M059J (cell line): ENCODE measurements around the gene ENPP3. TPM values are rescaled to one million over a fixed set of nuclear protein-coding genes. Genes with fewer than 3 reads are reported as not detected.

Experiments
- DNase-seq: peaks from one replicate; pipeline ENCODE4 v3.0.0-alpha.2; 2012; ENCODE audit warnings: low read depth
- total RNA-seq: library from RNA; depleted of rRNA; stranded (reverse); fragments of >200 nt; shearing (Covaris generic); gene quantifications from 2 replicates; pipeline ENCODE4 v1.2.3, GENCODE V29; 2014; rRNA removed

Gene ENPP3
- 0.02 and 0.54 TPM in 2 replicates for total RNA-seq

DNA sequence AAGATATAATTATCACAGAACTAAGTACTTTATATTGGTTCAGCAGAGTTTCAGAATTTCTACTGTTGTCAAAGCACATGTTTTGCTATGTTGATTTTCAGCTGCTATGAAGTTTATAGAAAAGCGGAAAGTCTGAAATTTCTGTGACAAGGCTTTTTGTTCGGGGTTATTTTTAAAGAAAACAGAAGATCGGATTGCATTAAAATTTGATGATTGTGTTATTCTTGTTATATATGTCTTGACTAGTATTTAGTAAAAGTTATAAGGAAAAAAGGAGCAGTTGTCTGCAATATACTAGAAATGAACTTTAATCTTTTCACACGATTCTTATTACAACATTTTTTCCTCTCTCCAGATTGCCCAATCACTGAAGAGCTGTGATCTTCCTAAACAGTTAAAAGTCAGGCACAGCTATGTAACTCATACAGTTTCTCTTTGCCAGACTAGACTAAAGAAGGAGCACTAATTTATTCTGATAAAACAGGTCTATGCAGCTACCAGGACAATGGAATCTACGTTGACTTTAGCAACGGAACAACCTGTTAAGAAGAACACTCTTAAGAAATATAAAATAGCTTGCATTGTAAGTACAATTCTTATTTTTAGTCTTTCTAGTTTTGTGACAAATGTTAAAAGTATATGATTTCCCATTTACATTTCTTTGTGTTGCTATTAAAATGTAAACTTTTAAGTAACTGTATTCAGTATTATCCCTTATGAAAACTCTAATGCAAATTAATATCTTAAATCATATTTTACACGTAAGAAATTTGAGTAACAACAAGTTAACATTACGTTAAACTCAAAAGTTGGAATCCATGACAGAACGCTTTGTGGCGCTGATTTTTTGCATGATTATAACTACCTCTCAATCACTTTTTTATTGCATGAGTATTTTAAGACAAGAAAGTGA, at the start of gene ENPP3:
ENPP3 (plus strand) TSS at position 423 of the 913 bp plus-strand sequence; CDS start at position 506, 83 bp downstream.
- DNase-seq: no peak

DNA sequence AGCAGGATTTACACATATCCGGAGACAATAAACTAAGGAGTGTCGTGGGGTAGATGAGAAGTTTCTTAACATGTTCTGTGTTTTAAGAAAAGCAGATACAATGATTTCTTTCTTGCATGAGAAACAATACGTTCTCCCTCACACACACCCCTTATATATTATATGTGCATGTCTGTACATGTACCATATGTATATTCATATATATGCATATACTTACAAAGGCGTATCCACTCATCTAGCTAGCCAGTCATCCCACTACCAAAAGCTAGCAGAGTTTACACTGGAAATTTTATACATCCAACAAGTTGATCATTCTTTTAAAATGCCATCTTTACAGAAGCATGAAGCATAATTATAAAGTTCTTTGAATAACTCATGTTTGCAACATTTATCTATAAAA, 49.2 kb upstream of the ENPP3 start:
- no peak for DNase-seq

DNA sequence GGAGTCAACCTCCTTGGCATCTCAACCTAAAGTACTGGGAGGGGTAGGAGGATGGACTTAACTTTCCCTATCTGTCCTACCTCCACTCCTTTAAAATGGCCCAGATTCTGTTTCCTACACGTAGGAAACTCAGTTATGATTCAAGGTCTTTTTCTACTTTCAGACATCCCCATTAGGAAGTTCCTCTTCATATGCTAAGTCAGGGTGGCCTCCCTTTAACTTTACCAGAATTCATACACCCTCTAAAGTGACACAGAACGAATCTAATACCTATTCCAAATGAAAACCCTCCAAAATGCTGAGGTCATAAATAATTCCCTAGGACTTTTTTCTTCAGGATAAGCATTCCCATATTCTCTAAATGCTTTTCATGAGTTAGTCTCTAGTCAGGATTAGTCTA, 48.5 kb upstream of the ENPP3 start:
- no peak for DNase-seq

DNA sequence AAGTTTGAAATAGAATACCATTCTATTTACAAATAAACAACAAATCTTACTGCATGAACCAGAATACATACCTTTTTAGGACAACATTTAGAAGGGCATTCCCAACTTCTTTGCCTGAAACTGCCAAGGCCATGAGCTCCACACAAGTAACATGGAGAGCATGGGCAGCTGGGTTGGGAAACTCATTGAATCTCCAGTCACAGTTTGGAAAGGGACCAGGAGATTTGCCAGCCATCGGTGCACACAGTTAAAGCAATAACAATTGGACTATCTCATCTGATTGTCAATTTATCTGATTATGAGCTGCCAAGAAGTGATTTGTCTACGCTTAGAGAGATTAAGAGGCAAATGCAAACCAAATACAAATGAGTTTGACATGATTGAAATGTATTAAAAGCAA, 44.2 kb upstream of the ENPP3 start:
- DNase-seq: no peak

DNA sequence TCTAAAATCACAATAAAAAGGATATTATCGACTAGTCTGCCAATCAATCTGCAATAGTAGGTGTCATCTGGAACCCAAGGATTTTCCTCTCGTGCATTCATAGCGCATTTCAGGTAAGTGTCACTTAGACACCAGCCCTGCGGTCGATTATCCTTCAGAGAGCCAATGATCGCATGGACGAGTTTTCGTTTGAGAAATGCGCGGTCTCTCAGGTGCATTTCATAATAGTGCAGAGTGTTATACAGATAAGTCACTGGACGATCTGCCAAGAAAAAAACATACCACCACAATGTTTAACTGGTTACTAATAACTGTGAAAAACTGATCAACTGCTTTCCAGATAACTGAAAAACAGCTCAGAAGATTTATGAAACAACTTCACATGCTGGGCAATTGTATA, 43.0 kb upstream of the ENPP3 start:
- DNase-seq: no peak

DNA sequence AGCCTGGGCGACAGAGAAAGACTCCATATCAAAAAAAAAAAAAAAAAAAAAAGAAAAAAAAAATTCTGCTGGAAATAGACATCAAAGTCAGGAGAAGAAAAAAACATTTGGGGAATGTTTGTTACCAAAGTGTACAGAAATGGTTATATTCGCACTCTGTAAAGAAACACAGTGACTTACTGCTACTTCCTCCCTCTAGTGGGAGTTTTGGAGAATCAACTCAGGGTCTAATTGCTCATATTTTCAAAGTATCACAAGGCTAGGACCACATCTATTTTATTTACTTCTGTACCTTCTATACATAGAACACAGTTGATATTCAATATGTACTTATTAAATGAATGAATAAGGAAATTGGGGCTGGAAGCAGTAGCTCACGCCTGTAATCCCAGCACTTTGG, 39.7 kb upstream of the ENPP3 start:
- DNase-seq: peak; percentile 24

DNA sequence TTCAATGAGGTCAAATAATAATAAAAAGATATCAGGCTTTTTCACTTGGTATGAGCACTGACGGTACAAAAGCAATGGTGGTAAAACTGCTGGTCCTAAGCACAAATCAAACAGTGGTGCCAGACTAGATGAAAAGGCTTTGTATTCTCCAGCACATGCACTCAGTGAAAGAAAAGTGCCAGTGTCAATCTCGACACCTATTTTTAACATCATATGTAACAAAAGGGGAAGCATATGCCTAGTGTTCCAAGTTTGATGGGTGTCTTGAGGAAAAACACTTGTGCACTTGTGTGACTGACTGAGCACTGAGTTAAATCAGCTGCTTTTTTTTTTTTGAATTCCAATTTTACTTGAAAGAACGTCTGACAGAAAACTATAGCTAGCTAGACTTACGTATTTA, 36.4 kb upstream of the ENPP3 start:
- DNase-seq: no peak

DNA sequence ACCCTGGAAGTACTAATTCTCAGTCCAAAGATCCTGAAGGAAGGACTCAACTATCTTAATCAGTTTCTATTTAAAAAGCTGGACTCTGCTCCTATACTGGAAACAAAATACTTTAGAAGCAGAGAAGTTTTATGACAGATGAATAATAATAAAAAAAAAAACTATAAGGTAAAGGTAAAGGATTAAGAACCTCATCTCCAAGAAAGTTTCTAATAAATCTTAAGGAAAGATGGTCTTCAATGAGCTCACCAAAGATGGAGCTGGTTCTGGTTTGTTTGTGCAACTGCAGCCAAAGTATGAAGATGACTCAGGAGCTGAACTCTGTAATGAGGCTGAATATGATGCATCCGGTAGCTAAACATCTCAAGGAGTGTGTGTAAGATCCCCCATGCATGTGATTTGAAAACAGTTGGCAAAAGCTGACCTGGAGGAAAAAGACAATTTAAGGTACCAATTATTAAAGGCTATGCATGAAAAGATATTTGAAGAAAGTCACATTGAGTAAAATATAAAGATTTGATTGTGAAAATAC, 34.3 kb upstream of the ENPP3 start:
- peak; percentile 89 for DNase-seq

DNA sequence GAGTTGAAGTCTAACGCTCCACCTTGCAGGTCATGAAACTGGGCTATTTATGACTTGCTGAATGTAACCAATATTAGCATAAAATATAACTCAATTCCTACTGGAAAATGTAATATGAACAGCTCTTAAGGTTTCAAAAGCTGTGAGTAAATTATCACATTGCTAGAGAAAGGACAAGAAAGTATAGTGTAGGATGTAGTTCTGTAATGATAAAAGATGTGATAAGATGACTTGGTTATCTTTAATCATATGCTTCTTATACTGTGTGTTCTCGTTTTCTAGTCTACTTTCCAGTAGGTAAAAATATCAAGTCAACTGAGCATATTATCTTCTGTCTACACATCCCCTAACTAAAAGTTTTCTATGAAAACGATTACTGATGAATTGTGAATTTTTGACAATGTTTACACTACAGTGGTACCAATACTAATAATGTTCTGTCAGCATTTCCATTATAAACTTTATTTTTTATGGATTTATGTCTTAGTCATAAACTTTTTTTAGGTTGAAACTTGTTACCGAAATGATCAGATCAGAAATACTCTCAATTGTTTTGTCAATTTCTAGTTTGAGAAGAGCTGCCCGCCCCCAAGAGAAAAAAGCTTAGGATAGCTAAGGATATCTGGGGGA, 23.7 kb upstream of the ENPP3 start:
- DNase-seq: no peak

DNA sequence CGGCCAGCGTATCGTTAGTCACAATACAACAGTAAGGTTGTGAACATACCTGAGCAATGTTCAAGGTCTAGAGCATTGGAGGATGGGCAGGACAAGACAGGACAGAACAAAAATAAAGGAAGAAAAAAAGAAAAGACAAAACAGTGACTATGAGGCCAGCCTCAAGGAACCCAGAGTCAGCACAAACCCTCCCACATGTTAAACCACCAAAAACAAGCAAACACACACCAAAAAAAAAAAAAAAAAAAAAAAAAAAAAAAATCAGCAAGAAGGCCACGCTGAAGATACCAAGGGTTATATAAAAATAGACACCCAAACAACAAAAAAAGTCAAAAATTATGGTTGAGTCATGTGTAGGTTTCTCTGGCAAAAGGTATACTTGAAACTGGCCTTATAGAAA, 21.8 kb upstream of the ENPP3 start:
- no peak for DNase-seq

DNA sequence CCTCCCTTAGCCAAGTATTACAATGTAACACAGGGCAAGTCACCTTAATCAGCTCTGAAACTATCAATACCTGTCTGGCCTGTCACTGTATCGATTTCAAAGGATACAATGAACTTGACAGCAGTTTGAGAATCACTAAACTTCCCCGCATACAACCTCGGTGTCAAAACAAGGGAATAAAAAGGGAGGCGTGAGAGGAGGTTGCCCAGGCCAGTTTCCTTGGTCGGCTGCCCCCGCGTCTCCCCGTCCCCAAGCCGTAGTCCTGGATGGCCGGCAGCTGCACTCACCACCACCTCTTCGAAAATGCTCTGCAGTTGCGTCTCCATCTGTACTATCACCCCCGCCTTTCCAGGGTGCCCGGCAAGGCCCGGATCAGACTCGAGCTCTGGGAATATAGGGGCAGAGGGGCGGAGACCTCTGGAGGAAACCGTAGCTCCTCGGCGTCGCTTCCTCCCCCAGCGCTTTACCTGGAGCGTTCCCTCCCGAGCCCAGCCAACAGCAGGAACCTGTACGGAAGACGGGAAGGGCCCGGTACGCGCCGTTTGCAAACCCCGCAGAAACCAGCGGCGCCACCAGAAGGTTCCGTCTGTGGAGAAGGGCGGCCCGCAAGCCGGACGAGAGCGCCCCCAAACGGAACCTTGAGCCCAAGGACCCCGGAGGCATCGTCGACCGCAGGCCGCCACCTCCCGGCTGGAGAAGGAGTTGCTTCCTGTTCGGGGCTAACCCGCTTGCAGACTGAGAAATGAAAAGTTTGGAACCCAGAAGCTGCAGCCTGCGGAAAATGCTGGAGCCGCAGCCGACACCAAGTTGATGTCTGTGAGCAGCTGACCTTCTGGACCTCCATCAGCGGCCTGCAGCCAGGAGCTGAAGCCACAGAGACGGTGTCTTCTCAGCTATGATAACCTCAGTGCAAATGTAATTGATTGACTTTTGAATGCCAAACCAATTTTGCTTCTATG, 9.1 kb upstream of the ENPP3 start, which contains the start of gene MED23:
MED23 (minus strand) TSS at position 519 of the 959 bp plus-strand sequence; CDS start at position 326, 193 bp downstream.
- peak; percentile 94 for DNase-seq

DNA sequence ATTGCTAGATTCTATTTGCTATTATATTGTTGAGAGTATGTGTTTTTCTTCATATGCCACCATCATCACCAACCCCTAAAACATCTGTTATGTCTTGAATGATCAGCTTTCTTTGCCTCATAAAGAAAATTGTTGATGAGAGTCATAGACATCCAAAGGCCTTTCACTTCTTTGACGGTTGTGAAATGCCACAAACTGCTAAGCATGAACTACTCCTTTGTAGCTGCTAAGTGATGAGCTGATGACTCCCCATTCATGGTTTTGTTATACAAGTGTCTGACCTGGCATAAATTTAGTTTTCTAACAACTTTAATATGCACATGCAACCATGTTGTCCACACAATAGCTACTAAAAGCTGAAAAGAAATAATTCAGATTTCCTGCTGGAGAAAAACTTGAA, 8.4 kb upstream of the ENPP3 start:
- DNase-seq: peak; percentile 7

DNA sequence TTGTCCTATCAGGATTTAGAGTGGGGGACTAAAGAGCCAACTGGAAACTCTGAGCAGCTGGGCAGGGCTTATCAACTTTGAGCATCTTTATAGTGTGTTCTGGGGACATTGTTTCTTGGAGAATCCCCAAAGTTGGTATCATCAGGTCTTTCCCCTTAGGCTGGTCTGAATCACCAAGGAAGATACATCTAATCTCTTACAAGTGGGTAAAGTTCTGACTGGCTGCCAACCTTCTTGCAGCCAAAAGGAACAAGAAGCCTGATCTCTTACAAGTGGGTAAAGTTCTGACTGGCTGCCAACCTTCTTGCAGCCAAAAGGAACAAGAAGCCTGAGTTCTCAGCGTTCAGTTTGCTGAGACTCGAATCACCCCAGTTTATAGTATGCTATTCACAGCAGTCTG, 7.5 kb upstream of the ENPP3 start:
- peak; percentile 96 for DNase-seq

DNA sequence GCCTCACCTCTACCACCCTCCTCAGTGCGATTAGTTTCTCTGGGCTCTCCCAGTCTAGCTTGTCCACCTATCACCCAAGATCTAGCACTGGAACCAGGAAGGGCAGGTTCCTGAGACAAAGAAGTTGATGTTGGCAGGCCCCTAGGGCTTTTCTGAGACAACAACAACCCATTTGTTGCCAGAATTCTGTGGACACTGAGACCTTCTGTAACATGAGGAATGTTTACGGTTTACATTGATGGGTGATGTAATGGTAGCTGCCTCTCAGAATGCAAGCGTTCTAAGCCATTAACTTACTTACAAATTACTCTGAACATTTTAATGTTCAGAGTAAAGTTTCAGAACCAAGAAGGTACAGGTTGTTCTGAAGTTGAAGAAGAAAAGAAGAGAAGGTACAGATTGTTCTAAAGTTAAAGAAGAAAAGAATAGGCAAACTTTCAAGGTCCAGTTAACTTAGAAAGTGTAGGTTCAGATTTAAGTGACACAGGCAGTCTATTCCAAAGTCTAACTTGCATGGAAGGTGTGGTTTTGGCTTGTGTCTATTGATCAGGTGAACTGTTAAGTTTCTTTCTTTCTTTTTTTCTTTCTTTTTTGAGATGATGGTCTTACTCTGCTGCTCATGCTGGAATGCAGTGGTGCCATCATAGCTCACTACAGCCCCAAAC, 5.3 kb upstream of the ENPP3 start:
- DNase-seq: no peak

DNA sequence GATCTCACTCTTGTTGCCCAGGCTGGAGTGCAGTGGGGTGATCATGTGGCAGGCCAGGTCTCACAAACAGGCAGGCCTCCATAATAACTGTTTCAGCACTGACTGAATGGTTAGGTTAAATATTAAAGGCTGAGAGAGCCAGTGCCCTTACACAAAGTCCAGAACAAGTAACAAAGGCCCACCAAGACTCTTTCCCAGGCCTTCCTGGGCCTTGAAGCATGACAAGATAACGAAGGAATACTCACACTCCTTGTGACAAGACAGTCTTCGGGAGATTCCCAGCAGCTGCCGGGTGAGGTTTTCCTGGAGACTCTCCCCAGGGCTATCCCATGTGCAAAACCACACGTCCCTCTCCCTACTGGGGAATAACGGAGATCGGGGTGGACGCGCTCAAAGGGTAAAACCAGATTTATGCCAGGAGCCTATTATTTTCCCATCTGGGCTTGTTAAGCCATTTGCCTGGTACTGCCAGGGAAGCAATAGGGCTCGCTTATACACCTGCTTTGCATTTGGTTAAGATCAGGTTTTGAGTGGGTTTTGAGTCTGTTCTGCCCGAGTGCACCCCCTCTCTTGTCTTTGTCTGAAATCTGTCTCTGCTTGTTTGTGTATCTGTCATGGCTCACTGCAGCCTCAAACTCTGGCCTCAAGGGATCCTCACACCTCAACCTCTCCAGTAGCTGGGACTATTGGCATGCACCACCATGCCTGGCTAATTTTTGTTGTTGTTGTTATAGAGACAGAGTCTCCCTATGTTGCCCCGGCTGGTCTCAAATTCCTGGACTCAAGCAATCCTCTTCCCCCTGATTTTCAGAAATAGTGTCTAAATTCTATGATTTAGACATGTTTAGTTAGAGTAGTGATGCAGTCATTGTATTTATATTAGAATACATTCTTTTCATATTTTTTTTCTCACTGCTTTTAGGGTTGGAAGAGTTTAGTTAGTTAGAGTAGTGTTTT, 1.4 kb upstream of the ENPP3 start:
- DNase-seq: no peak

DNA sequence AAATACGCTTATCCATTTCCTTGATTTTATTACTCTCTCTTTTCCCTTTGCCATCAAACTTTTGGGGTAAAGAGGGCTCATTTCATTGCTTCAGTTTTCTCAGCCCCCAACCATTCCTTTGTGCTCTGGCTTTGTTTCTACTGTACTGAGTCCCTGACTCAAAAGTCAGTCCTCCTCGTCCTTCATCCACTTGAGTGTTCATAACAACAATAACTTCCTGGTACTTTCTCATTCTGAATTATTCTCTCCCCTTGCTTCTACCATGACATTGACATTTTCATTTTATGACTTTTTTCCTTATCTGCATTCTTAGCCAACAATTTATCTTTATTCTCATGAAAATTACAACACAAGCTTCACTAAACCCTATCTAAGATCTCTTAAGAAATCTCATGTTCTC, 911 bp downstream of the ENPP3 start:
- no peak for DNase-seq

DNA sequence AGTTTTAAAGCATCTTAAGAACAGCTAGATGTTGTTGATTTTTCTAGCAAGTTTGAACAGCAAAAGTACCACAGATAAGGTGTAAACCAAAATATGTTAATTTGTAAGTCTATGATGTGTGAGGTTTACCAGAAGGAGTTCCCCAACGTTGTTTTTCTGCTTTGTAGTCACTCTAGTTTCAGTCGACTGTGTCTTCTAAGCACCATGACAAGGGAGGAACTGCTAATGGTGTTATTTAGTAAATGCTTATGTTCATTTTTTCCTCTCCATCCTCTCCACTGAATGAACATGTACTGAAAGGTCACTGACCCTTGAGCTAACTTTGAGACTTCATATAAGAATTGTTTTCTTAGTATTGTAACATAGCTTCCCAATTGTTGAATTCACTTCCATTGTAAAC, 3.0 kb downstream of the ENPP3 start:
- DNase-seq: no peak

DNA sequence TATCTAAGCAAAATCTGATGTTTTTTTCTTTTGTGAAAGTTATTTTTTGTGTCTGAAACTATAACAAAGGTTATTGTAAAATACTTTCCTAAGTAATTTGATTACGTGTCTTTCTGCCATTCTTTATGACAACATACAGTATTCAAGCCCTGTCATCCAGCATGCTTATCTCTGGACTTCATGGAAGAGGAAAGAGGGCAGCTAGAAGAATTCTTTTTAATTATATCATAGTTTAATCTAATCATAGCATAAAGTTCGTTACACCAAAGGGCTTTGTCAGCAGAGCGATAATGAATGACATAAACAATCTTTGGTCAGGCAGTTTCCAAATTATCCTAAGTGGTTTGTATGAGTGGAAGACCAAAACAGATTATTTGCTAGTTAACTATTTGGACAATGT, 3.5 kb downstream of the ENPP3 start:
- DNase-seq: no peak

DNA sequence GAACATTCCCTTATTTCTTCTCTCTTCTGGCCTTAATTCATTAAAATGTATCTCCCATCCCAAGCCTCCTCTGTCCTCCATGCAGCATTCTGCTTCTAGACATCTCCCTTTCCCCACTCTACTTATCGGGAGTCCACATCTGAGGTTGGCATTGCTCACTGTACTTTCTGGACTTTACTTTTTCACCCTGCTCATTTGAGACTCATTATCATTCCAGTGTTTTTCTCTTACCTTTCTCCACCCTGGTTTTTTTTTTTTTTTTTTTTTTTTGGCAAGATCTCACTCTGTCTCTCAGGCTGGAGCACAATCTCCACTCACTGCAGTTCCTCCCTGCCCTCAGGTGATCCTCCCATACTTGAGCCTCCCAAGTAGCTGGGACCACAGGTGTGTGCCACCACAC, 4.5 kb downstream of the ENPP3 start:
- no peak for DNase-seq

DNA sequence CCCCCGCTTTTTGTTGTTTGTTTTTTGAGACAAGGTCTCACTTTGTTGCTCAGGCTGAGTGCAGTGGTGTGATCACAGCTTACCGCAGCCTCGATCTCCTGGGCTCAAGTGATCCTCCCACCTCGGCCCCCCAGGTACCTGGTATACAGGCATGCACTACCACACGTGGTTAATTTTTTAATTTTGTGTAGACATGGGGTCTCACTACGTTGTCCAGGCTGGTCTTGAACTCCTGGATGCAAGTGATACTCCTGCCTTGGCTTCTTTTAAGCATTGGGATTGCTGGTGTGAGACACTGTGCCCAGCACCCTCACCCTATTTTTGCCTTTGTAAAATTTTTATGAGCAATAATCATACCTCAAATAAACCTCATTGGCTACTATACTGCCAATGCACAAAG, 5.5 kb downstream of the ENPP3 start:
- no peak for DNase-seq
